Ishikawa (cell line): Measurements from ENCODE around the gene GPR39.

ENCODE experiments used
- CREB1 ChIP-seq: IDR thresholded peaks from 2 replicates; pipeline ENCODE4 v1.6.1; 2012; ENCODE audit warnings: low read depth
- RAD21 ChIP-seq: IDR thresholded peaks from 2 replicates; pipeline ENCODE4 v1.6.1; 2012; ENCODE audit warnings: low read depth
- REST ChIP-seq: IDR thresholded peaks from 2 replicates; pipeline ENCODE4 v1.6.1; 2012; ENCODE audit warnings: low read depth, mild to moderate bottlenecking
- TEAD4 ChIP-seq: IDR thresholded peaks from 2 replicates; pipeline ENCODE4 v1.6.1; 2012

GRCh38 chr2:132677661-132678060 lies 261.1 kb downstream of the GPR39 start:
- TF ChIP-seq RAD21 = no peak
- no peak for TF ChIP-seq REST
- no peak for TF ChIP-seq CREB1
- no peak for TF ChIP-seq TEAD4
